Umbilical cord (tissue), 2 donors: ENCODE measurements around the gene EPB41. TPM values are rescaled to one million over a fixed set of nuclear protein-coding genes. Genes with fewer than 3 reads are reported as not detected.
A peak's percentile ranks its signal among the peaks of the same experiment; 100 is the strongest.
"Not testable (repeated sequence)": the region's sequence is repeated elsewhere in the genome, so short reads cannot be mapped to it uniquely, and the experiment has no call there.

ENCODE experiments used
- DNase-seq: peaks from one replicate; pipeline ENCODE4 v3.0.0-alpha.2; 2015; ENCODE audit warnings: low spot score
- total RNA-seq: library from RNA; depleted of rRNA; stranded (reverse); fragments of >200 nt; gene quantifications from one replicate; pipeline ENCODE4 v1.2.3, GENCODE V29; 2014; ENCODE audit warnings: low replicate concordance; ENCODE audit not compliant: insufficient read depth

The EPB41 gene
- 71.3 TPM for total RNA-seq

- peak; percentile 95 for DNase-seq
Observed at GRCh38 chr1:28914228-28915030, at the start of gene EPB41. Gene EPB41, plus strand, starts transcription at chr1:28914569. Its CDS starts 72,869 bp downstream, at chr1:28987438.

- no peak for DNase-seq
Observed at GRCh38 chr1:28864695-28865094, 49.7 kb upstream of the EPB41 start.

GRCh38 chr1:28865997-28866650, 48.2 kb upstream of the EPB41 start:
- DNase-seq: no peak

- DNase-seq: no peak
Observed at GRCh38 chr1:28867850-28868249, 46.5 kb upstream of the EPB41 start.

GRCh38 chr1:28869952-28870351, 44.4 kb upstream of the EPB41 start:
- no peak for DNase-seq

DNA sequence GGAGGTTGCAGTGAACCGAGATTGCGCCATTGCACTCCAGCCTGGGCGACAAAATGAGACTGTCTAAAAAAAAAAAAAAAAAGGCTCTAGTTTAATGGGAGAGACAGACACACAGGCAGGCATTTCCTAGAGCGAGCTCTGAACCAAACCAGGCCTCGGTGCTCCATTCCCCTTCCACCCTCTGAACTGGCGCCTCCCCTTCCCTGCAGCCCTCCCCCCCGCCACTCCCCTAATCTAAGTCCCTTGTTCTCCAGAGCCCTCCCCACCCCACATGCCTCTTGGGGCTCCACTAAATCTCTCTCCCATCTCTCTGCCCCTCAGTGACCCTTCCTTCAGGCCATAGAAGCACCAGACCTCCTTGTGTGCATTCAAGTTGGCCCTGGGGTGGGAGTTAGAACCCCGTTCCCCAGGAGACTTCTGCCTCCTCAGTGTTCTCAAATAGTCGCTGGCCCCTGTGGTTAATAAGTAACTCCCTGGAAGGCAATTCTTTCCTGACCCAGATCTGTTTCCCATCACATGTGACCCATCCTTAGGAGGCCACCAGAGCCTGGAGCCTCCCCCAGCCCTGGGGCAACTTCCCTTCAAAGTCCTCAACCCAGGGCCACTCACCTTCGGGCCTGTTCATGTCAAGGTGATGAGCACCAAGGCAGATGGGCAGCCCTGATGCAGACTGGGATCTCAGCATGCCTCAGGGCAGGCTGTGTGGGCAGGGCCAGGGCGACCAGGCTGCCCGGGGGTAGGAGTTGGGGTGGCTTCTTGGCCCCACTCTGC, 42.6 kb upstream of the EPB41 start:
- DNase-seq: no peak

GRCh38 chr1:28875134-28875533, 39.2 kb upstream of the EPB41 start:
- DNase-seq: not testable (repeated sequence)

GRCh38 chr1:28877132-28877781, 37.1 kb upstream of the EPB41 start:
- DNase-seq: peak; percentile 73

DNA sequence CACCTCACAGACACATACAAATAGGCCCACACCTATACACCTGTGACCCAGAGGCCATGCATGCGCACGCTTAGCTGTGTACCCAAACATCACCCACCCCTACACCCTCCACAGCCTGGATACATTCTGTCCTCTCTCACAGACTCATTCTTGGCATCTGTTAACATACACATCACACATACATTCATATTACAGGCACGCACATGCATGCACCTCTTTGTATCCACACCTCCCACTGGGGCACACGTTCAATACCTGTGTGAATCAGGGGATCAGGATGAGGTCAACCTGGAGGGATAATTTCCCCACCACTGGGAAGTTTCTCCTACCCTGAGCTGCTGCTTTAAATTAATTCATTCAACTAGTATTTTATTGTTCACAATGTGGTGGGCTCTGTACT, 35.6 kb upstream of the EPB41 start:
- no peak for DNase-seq

DNA sequence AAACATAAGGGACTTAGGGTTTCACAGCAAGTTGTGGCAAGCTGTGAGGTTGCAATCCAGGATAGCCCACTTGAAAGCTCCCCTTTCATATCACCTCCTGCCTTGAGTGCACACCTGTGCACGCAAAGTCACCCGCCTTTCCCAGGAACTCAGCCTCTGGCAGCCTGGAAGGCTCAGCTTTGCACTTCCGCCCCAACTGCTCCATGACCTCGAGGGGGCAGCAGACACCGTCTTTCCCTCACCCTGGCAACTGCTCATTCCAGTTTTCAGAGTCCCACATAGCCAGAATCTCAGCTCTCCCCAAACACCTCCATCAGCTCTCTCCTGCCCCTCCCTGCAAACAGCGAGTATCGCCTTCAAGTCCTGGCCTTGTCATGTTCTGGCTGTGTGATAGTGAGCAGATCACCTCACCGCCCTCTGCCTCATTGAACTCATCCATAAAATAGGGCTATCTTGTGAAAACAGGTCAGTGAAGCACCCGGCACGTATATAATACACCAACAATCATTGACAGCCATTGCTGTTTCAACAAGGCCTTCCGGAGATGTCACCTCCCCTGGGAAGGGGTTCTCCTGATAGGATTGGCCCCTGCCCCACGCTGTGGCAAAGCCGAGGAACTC, 32.2 kb upstream of the EPB41 start:
- DNase-seq: peak; percentile 94

DNA sequence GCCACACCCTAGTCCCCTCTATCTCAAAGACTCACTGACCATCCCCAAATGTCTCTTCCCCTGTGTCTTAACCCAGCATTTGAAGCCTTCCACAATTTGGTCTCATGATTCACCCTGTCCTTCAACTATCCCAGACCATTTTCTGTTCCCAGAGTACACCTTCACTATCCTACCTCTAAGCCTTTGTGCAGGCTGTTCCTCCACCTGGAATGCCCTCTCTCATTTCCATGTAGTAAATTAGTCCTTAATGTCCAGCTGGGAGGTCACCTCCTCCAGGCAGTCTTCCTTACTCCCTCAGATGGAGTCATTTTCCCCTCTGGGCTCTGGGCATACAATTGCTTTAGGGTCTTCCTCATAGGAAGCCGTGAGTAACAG, 31.1 kb upstream of the EPB41 start:
- DNase-seq: no peak

GRCh38 chr1:28885472-28885877, 28.9 kb upstream of the EPB41 start:
- no peak for DNase-seq

GRCh38 chr1:28885977-28886730, 28.2 kb upstream of the EPB41 start:
- no peak for DNase-seq

DNA sequence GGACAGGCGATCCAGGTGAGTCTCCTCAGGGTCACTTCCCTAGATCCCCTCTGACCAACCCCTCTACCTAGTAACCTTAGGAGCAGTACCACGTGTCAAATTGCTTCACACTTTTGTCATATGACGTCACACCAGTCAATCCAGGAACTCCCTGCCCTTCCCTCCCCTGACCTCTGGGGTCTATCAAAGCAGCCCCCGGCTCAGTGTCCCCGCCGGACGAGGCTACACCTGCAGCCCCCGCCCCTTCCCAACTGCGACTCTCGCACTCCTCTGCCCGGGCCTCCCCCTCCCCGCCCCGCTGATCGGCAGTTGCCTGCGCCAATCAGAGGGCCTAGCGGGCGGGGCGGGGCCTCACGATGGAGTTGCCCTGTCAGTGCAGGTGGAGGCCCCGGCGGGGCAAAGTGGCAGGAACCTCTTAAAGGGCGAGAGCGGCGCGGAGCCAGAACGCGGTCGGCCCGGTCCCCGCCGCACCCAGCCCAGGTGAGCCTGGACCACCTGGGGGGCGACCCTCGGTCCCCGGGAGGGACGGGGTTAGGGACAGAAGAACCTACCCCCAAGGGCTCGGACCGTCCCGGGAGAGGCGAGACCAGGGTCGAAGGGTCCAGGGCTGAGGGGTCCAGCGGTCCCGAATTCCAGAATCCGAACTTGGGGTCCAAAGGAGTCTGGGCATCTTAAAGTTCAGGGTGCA, 27.5 kb upstream of the EPB41 start:
- peak; percentile 84 for DNase-seq

DNA sequence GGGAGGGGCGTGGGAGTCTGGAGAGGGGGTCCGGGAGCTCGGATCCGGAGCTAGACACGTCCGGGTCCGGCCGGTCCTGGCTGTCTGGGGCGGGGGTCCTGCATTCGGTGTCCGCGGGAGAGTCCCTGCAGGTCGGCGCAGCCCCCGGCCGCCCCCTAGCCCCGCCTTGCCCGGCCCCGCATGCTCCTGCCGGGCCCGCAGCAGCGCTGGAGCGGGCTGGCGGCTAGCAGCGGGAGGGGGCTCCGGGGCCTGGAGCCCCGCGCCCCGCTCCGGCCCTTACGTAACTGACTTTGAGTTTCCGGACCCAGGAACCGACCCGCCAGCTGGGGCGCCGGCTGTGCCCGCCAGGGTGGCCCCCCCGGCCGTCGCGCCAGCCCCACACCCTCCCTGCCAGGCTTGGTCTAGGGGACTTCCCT, 26.9 kb upstream of the EPB41 start:
- DNase-seq: no peak

DNA sequence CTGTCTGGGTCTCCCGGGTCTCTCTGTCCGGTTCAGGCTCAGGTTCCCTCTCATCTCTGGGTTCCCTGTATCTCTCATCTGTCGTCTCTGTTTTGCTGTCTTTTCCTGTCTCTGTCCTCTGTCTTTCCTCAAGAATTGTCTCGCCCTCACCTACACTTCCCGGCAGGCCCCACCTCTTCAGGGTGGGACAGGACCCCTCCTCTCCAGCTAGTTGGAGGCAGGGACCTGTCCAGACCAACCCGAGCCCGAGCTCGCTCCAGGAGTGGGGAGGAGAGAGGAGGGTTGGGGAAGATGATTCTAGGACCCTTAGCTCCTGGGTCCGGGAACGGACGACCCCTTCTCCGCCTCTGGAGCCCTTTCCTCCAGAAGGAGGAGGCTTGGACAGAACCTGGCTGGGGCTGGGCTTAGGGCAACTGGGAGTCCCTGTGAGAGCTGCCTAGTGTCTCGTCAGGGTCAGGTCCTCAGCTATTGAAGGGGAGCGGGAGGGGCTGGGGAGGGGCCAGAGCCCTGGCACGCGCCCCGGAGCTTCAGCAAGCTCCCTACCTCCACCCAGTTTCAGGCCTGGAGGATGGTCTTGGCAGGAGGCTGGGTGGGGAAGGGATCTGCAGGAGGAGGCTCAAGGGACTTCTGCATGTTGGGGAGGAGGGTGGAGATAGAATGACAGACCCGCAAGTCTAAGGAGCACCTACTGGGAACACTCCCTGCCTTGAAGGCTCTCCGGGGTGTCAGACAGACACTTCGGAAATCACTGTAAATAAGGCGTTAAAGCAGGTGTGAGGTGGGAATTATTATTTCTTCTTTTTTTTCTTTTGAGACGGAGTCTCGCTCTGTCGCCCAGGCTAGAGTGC, 26.3 kb upstream of the EPB41 start:
- DNase-seq: peak; percentile 80

DNA sequence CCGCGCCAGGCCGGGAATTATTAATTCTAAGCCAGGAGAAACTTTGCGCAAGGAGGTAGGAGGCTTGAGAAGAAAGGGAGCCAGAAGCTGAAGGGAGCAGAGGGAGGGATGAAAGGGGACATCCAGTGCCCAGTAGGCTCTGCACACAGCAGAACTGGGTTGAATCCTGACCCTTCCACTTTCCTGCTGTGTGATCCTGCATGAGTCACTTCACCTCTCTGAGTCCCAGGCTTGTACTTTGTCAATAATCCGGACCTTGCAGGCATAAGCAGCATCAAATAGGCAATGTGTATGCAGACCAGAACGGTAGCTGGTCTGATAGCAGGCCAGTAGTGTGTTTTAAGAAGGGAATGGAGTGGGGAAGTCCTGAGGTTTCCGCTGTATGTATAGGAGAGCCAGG, 25.5 kb upstream of the EPB41 start:
- no peak for DNase-seq

GRCh38 chr1:28889357-28889756, 25.0 kb upstream of the EPB41 start:
- no peak for DNase-seq

GRCh38 chr1:28890435-28890834, 23.9 kb upstream of the EPB41 start:
- DNase-seq: no peak
